ENCODE data around the gene FGFR1OP2.
"Not testable (repeated sequence)": the region's sequence is repeated elsewhere in the genome, so short reads cannot be mapped to it uniquely, and the experiment has no call there.

The FGFR1OP2 gene

DNA sequence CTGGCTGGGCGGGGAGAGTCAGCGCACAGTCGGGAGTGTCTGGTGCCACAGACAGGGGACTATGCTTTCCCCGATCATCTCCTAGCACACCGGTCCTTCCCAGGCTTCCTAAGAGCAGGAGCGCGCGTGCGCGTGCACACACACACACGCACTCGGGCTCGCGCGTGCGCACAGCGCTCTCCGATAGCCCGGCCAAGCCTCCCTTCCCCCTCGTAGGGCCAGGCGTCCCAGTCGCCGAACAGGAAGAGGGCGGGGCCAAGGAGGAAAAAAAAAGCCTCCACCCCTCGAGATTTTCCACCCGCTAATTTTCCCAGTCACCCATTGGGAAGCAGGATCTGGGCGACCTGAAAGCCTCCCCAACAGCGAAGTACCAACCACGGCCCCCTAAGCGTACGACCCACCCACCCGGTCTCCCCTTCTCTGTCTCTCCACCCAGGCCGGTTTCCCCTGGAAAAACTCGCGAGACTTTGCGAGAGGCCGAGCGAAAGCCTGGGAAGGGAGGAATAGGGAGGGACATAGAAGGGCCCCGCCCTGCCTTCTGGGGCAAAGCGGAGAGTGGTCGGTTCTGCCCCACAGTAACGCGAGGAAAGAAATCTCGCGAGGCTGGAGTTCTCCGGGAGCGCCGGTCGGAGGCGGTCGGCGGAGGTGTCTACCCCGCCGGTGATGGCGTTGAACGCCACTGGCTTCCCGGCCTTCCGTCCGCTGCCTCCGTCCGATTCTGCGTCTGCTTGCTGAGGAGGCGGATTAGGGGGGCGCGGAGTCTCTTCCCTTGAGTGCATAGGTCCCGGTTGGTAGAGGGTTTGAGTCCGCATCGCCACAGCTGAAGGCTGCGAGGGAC, at the start of gene FGFR1OP2, which contains the start of gene INTS13:
Gene FGFR1OP2 (plus strand): TSS at position 608 of the 838 bp plus-strand sequence. CDS start 15,689 bp downstream, outside the sequence.
Gene INTS13 (minus strand): TSS at position 119 of the 838 bp plus-strand sequence. CDS start 1,178 bp downstream, outside the sequence.
- FAIRE-seq: peak; percentile 98
- DNase-seq (ENCODE audit: insufficient read length, low spot score): peak; percentile 62

DNA sequence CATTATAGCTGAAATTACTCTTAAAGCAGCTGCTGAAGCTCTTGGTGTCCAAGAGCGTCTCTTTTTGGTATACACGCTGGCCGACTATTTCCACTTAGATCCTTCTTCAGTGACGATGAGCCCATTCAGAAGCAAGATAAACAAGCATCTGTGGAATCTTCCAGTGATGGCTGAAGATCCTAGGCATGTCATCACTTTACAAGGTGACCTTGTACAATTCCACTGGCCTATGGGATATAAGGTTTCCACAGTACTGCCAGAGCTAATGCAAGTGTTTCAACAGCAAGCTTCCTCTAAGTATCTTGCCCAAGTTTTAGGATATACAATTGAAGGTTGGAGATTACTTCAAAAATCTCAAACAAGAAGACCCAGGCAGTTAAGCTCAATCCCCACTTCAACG, 47.5 kb upstream of the FGFR1OP2 start:
- DNase-seq (ENCODE audit: insufficient read length, low spot score): no peak
- FAIRE-seq: no peak

DNA sequence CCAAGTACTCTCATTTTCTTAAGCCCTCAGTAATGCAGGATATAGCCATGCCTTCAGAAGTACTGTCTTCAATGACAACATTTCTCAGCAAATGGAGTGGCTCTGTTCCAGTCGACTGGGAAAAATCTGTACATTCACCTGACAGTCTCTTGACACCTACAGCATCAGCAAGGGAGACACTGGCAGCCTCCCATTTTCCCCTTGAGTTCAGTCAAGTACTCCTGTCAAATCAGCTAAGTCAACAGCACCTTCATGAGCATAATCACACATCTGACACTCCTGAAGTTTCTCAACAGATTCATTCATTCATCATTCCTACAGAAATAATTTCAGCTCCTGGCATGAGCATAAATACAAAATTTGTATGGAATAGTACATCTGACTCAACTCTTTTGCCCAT, 46.6 kb upstream of the FGFR1OP2 start:
- no peak for DNase-seq (ENCODE audit: insufficient read length, low spot score)
- FAIRE-seq: no peak

DNA sequence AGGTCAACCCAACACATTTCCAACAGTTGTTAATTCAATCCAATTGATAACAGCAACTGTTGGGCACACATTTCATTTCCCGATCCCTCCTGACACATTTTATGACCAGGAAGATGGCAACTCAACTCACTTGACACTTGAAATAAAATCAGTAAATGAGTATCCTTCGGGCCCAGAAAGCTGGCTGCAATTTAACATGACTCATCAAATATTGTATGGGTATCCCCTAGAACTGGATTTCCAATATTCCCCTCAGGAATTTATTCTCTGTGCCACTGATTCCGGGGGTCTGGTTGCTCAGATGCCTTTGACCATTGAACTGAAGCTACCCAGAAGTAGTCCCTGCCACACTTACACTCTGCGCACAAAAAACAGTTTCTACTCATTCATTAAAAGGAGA, 42.6 kb upstream of the FGFR1OP2 start:
- FAIRE-seq (no peak), DNase-seq (ENCODE audit: insufficient read length, low spot score) (no peak)

DNA sequence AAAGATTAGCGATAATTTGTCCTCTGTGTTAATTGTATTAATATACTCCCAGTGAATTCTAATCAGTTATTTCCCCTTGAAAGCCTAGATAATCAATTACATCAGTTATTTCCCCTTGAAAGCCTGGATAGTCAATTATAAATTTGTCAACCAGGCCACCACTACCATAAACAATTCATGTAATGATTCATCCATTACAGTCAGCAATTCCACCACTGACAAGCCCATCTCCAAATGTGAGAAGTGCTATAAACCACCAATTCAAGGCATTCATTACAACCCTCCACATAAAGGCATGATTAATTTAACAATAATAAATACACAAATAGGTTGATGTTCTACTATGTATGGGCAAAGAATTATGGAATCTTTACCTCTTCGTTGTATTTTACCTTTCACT, 41.4 kb upstream of the FGFR1OP2 start:
- FAIRE-seq (no peak), DNase-seq (ENCODE audit: insufficient read length, low spot score) (no peak)

DNA sequence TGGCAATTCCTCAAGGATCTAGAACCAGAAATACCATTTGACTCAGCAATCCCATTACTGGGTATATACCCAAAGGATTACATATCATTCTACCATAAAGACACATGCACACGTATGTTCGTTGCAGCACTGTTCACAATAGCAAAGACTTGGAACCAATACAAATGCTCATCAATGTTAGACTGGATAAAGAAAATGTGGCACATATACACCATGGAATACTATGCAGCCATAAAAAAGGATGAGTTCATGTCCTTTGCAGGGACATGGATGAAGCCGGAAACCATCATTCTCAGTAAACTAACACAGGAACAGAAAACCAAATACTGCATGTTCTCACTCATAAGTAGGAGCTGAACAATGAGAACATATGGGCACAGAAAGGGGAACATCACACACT, 34.9 kb upstream of the FGFR1OP2 start:
- DNase-seq (ENCODE audit: insufficient read length, low spot score); FAIRE-seq: not testable (repeated sequence)

DNA sequence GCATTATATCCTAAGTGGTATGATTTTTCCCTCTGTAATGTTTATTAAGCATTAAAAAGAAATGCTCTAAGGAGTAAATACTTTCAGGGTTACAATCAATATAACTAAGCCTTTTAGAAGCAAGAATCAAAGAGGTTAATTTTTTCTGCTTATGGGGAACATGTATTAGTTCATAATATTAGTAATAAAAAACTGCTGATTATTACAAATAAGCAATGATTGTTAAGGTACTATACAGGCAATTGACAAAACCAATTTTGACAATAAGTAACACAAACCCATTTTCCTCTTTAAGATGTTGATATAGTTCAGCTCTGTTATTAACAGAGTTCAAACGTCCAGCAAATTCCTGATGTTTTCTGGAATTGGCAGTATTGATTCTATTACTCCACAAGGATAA, 32.2 kb upstream of the FGFR1OP2 start:
- FAIRE-seq (no peak), DNase-seq (ENCODE audit: insufficient read length, low spot score) (no peak)

DNA sequence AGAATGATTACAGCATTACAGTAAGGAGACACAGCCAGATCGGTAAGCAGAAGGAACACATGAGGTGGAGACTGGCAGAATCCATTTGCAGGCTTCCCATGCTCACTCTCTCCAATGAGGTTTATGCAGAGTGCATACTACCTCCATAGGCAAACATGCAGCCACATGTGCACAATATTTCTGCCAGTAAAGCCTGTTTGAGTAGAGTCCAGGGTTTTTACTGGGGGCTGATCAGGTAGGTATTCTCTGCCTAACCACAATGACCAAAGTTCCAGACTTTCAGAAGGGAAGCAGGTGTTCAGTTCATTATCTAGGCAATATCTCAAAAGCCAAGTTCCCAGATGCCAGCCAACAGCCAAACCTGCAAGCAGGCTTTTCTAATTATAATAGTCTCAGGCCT, 31.6 kb upstream of the FGFR1OP2 start:
- FAIRE-seq (peak; percentile 84), DNase-seq (ENCODE audit: insufficient read length, low spot score) (no peak)

DNA sequence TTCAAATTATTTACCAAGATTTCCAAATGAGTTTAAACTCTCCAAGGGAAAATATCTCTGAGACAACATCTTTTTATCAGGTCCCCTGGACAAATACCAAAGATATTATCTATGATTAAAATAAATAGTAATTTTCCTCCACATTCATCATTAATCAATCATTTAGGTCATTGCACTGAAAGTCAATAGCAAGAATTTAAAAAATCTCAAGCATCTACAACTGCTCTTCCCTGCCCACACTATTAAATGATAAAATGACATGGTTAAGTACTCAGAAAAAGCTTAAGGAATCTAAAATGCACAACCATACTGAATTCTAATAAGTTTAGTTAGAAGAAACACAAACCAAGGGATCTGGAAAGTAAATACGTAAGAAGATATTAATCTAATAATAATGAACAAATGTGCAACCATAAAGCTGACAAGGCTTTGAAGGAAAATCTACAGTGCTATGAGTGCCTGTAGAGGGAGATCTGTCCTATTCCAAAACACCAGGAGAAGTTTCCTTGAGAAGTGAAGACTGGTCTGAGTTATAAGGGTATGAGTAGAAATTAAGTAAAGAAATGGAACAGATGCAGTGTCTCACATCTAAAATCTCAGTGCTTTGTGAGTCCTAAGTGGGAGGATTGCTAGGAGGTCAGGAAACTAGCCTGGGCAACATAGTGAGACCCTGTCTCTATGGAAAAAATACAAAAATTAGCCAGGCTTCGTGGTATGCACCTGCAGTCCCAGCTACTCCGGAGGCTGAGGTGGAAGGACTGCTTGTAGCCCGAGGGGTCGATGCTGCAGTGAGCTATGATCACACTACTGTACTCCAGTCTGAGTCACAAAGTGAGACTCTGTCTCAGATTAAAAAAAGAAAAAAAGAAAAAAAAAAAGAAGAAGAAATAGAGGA, 19.7 kb upstream of the FGFR1OP2 start:
- FAIRE-seq: no peak
- no peak for DNase-seq (ENCODE audit: insufficient read length, low spot score)

DNA sequence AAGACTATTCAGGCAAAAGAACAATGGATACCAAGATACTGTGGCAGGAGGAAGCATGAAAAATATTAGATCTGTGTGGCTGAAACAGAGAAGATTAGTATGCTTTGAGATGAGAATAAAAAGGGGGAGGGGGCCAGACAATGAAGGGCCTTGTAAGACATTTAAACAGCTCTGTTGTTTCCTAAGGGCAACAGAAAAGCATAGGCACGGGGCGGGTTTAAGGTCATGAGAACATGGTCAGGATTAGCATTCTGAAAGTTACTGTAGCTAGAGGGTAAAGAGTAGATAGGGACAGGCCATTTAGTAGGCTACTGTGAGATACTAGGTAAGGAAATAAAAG, 19.1 kb upstream of the FGFR1OP2 start:
- DNase-seq (ENCODE audit: insufficient read length, low spot score) (no peak), FAIRE-seq (no peak)

DNA sequence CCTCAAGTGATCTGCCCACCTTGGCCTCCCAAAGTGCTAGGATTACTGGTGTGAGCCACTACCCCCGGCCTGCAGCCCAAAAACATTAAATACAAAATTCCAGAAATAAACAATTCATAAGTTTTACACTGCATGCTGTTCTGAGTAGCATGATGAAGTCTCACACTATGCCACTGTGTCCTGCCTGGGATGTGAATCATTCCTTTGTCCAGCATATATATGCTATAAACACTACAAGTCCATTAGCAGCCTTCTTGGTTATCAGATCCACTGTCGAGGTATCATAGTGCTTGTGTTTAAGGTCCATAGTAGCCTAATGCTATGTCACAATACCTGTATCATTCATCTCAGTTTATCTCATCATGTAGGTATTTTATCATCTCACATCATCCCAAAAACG, 16.4 kb upstream of the FGFR1OP2 start:
- DNase-seq (ENCODE audit: insufficient read length, low spot score) (no peak), FAIRE-seq (peak; percentile 57)

DNA sequence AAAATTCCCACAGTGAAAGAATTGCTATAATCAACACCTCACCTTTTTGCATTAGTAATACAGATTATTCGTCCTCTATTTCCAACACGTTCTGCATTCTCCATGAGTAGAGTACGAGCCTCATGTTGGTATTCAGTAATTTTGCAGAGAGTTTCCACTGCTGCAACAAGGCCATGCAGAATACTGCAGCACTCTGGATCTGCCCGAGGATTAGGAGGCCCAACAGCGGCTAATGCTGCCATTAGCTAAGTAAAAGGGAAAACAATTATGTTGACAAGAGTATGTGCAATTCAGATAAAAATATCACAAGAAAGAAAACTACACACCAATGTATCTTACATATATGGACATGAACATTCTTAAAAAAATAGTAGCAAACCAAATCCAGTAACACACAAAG, 9.6 kb upstream of the FGFR1OP2 start:
- FAIRE-seq (no peak), DNase-seq (ENCODE audit: insufficient read length, low spot score) (no peak)

DNA sequence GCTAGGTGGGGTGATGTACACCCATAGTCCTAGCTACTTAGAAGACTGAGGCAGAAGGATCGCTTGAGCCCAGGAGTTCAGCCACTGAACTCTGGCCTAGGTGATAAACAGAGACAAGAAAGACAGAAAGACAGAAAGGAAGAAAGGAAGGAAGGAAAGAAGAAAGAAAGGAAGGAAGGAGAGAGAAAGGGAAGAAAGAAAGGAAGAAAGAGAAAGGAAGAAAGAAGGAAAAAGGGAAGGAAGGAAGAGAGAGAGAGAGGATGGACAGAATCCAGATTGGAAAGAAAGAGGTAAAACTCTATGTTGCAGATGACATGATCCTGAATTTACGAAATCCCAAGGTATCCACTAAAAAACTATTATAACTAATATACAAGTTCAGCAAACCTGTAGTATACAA, 8.7 kb upstream of the FGFR1OP2 start:
- no peak for DNase-seq (ENCODE audit: insufficient read length, low spot score)
- no peak for FAIRE-seq

DNA sequence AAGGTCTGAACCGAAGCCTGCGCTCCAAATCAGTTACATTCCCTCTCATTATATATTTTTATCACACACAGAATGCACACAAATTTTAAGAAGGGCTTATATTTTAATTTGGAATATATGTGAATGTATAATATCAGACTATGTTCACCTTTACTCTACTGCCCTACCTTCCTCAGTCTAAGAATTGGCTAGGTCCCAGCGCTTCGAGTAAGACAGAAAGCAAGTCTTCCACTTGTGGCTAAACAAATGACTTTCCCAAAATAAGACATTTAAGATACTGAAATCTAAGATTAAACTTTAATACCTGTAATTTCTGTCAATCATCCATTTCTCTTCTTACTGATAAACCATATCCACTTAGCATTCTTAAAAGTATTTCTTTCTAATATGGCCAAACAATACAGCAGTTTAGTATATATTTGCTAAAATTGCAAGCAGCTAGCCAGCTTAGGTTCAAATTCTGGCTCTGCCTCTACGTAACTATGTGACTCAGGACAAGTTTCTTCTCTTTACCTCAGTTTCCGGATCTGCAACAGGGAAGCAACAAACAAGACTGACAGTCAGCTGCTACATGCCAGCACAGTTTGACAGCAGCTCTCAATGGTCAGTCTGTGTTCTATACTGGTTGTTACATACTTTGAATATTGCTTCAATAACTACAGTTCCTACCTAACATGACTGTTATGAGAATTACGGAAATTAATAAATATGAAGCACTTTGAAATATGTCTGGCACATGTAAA, 2.5 kb upstream of the FGFR1OP2 start:
- peak; percentile 77 for FAIRE-seq
- no peak for DNase-seq (ENCODE audit: insufficient read length, low spot score)

DNA sequence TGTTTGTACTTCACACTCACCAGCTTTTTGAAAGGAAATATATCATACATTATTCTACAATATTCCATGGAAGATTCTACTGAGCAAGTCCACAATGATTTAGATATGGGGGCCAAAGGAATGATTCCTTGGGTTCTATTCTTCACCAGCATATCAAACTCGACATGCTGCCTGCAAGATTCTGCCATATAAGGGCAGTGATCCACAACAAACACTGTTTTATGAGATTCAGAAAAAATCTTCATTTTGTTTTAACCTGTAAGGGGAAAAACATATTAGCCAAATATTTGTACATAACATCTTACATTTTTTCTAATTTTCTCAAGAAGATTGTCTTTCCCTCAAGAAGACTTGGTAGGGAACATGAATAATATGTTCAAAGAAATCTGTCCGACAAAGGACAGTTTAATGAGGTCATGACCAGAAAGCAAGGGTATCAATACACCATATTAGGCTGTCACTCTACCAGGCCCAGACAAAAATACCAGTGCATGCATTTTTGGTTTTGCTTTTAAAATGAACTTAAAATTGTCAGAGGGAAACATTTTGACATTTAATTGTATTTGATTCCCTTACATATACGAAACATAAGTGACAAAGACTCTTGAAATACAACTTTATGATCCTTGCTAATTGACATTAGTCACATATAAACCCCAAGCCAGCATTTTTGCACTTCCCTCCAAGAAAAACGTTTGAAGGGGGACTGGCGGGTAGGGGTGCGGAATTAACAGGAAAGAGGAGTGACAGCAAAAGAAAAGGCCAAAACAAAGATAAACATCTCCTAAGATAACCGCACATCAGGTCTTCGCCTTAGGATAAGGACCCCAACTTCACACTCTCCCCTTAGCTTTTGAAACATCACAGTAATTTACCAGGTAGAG, 1.5 kb upstream of the FGFR1OP2 start:
- DNase-seq (ENCODE audit: insufficient read length, low spot score) (no peak), FAIRE-seq (peak; percentile 67)

DNA sequence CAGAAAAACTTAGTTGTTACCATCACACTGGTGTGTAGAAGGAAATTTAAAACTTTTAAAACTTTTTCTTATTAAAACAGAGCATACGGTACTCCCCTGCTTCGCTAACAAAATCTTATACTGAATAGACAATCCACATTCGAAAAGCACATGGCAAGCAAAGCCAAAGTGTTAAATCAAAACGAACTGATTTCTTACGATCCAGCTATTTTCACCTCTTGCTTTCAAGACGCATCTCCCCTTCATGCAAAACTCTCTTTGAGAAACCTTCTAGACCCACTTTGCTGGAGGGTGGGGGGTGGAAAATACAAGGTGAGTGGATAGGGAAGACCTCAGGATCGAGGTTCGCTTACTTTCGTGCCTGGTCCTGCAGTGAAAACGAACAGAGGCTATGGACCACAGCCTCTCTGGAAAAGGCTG, 817 bp upstream of the FGFR1OP2 start:
- DNase-seq (ENCODE audit: insufficient read length, low spot score) (no peak), FAIRE-seq (no peak)

DNA sequence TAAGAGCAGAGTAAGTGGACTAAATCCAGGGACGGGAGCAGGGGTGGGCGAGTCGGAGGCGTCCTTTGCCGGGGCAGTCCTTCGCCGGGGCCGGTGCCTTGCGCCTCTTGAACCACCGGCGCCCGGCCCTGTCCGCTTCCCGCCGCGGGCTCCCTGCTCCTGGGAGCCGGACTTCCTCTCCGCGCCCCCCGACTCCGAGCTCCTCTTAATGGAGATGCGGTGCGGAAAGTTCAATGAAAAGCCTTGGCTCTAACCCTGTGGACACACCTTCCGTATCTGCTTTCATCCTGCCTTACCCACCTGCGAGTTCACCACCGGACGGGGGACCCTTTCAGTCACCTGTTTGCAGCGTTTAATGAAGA, 412 bp downstream of the FGFR1OP2 start:
- DNase-seq (ENCODE audit: insufficient read length, low spot score) (no peak), FAIRE-seq (no peak)

DNA sequence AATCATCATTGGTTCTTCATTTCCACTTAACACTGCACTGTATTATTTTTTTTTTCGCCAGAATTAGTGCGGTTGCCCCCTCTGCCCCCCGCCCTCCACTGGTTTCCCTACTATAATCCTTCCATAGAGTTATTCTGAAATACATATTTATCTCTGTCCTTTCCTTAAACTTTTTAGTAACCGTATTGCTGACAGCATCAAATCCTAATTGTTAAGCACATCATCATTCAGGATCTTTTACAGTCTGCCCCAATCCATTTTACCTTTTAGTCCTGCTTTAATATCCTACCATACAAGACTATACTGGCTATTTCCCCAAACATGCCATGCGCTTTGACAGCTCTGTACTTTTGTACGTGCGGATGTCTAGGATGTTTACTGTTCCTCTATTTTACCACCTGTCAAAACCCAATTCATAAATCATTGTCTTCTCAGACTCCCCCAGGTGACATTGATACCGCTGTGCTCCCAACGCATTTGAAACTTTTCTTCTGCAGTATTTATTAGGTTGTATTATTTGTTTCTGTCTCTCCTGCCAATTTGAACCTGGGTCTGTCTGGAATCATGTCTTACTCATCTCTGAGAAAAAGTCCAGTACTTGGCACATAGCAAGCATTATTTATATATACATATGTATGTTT, 1.0 kb downstream of the FGFR1OP2 start:
- no peak for DNase-seq (ENCODE audit: insufficient read length, low spot score)

DNA sequence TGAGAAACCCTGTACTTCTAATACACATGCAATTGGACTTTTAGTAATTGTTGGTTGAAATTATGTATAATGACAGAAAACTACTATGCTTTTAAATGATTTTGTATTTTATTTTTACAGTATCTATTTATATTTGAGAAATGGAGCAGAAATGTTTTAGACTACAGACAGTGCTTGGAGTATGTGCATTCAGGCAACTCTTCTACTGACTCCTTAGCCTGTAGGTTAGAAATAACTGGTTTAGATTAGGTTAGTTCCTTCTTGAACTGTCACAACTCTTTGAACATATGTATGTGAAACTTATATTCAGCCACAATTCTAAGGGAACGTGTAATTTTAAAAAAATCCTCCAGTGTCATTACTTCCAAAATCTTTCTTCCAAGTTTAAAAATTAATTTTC, 1.7 kb downstream of the FGFR1OP2 start:
- FAIRE-seq: no peak
- DNase-seq (ENCODE audit: insufficient read length, low spot score): no peak

More for the DNA sequence above, 1.0 kb downstream of the FGFR1OP2 start:
- FAIRE-seq: peak; percentile 78
